Measurements from ENCODE around the gene ZNF679.
"Not testable (repeated sequence)": the region's sequence is repeated elsewhere in the genome, so short reads cannot be mapped to it uniquely, and the experiment has no call there.

Gene ZNF679

DNA sequence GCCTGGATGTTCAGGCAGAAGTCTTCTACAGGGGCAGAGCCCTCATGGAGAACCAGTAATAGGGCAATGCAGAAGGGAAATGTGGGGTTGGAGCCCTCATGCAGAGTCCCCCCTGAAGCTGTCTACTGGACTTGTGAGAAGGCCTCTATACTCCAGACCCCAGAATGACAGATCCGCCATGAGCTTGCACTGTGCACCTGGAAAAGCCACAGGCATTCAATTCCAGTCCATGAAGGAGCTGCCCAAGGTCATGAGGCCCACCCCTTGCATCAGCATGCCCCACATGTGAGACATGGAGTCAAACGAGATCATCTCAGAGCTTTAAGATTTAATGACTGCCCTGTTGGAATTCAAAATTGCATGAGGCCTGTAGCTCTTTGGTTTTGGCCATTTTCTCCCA, 4.9 kb upstream of the ZNF679 start:
- Mint-ChIP-seq H3K36me3 (ENCODE audit: low read depth) (peaks cover 5% of the 10 kb centered on the region), H3K4me1 (no peaks in the 10 kb centered on the region), H3K9me3 (peaks cover 93% of the 10 kb centered on the region), H3K4me3 (no peak overlapping the region), H3K27me3 (ENCODE audit: low read depth, poor library complexity) (peaks cover 2% of the 10 kb centered on the region), H3K27ac (no peak overlapping the region)
- TF ChIP-seq, protein P1, sequence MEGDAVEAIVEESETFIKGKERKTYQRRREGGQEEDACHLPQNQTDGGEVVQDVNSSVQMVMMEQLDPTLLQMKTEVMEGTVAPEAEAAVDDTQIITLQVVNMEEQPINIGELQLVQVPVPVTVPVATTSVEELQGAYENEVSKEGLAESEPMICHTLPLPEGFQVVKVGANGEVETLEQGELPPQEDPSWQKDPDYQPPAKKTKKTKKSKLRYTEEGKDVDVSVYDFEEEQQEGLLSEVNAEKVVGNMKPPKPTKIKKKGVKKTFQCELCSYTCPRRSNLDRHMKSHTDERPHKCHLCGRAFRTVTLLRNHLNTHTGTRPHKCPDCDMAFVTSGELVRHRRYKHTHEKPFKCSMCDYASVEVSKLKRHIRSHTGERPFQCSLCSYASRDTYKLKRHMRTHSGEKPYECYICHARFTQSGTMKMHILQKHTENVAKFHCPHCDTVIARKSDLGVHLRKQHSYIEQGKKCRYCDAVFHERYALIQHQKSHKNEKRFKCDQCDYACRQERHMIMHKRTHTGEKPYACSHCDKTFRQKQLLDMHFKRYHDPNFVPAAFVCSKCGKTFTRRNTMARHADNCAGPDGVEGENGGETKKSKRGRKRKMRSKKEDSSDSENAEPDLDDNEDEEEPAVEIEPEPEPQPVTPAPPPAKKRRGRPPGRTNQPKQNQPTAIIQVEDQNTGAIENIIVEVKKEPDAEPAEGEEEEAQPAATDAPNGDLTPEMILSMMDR (IDR thresholded peaks at IDR 0.05): no peak
- DNase-seq: no peak

DNA sequence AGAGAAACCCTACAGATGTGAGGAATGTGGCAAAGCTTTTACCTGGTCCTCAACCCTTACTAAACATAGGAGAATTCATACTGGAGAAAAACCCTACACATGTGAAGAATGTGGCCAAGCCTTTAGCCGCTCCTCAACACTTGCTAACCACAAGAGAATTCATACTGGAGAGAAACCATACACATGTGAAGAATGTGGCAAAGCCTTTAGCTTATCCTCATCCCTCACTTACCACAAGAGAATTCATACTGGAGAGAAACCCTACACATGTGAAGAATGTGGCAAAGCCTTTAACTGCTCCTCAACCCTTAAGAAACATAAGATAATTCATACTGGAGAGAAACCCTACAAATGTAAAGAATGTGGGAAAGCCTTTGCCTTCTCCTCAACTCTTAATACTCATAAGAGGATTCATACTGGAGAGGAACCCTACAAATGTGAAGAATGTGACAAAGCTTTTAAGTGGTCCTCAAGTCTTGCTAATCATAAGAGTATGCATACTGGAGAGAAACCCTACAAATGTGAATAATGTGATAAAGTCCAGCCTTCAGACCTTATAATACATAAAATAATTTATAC, 38.2 kb downstream of the ZNF679 start:
- H3K36me3 Mint-ChIP-seq (ENCODE audit: low read depth): no peaks in the 10 kb centered on the region
- no peak overlapping the region for H3K4me3 Mint-ChIP-seq

DNA sequence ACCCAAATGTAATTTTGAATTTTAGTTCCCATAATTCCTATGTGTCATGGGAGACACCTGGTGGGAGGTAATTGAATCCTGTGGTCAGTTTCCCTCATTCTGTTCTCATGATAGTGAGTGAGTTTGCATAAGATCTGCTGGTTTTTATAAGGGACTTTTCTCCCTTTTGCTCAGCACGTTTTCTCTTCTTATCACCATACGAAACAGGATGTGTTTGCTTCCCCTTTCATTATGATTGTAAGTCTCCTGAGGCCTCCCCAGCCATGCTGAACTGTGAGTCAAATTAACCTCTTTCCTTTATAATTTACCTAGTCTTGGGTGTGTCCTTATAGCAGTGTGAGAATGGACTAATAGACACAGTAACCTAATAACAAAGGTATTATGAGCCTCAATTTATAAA, 49.4 kb downstream of the ZNF679 start:
- H3K36me3 Mint-ChIP-seq (ENCODE audit: low read depth): no peaks in the 10 kb centered on the region
- no peaks in the 10 kb centered on the region for H3K27me3 Mint-ChIP-seq (ENCODE audit: low read depth, poor library complexity)
- no peak for DNase-seq
- H3K27ac Mint-ChIP-seq: no peak overlapping the region
- peaks cover 66% of the 10 kb centered on the region for H3K9me3 Mint-ChIP-seq
- no peaks in the 10 kb centered on the region for H3K4me1 Mint-ChIP-seq
- TF ChIP-seq, protein P1 (IDR thresholded peaks at IDR 0.05): no peak
- H3K4me3 Mint-ChIP-seq: no peak overlapping the region

More for the DNA sequence above, 38.2 kb downstream of the ZNF679 start:
- Mint-ChIP-seq H3K27me3 (ENCODE audit: low read depth, poor library complexity) (no peaks in the 10 kb centered on the region), H3K27ac (no peak overlapping the region), H3K9me3 (peaks cover 76% of the 10 kb centered on the region), H3K4me1 (no peaks in the 10 kb centered on the region)
- TF ChIP-seq, protein P1 (IDR thresholded peaks at IDR 0.05): no peak
- DNase-seq: no peak

DNA sequence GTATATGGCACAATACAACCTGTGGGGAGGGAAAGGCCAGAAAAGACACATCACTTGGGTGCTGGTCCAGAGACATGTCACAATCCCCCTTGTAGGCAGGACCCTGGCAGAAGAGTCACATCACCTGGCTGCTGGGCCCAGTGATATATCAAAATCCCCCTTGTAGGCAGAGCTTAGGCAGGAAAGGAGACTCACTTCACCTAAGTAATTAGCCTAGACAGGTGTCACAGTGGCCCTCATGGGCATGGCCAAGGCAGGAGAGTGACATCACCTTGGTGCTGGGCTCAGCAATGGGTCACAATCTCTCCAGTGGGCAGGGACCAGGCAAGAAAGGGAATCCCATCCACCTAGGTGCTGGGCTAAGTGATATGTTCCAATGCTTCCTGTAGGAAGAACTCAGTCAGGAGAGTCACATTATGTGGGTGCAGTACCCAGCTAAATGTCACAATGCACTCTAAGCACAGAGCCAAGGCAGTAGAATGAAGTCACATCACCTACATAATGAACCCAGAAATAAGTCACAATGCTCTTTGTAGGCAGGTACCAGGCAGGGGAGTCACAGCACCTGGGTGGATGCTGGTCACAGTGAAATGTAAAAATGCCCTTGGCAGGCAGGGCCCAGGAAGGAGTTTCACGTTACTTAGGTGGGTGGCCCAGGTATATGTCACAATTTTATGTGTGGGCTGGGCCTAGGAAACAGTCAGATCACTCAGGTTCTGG, 66.6 kb downstream of the ZNF679 start:
- Mint-ChIP-seq H3K27ac (no peak overlapping the region), H3K4me3 (no peak overlapping the region), H3K9me3 (peaks cover 93% of the 10 kb centered on the region), H3K27me3 (ENCODE audit: low read depth, poor library complexity) (no peaks in the 10 kb centered on the region), H3K36me3 (ENCODE audit: low read depth) (no peaks in the 10 kb centered on the region), H3K4me1 (no peaks in the 10 kb centered on the region)
- no peak for DNase-seq
- TF ChIP-seq, protein P1 (IDR thresholded peaks at IDR 0.05): no peak

DNA sequence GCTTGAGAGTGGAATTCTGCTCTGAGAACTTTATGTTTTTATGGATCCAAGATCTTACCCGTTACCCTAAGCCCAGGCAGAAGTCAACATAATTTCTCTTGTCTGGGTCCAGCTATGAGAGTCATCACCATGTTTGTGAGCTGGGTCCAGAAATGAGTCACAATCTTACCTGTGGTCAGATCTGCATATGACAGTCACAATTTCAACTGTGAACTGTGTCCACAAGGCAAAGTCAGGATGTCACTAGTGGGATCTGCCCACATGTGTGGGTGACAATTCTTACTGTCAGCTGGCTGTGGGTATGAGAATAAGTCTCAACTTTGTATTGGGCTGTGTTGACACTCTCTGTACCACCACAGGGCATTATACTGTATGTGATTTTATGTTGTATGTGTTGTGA, 69.1 kb downstream of the ZNF679 start:
- not testable (repeated sequence) for H3K27ac Mint-ChIP-seq; H3K27me3 Mint-ChIP-seq (ENCODE audit: low read depth, poor library complexity); H3K36me3 Mint-ChIP-seq (ENCODE audit: low read depth); H3K4me3 Mint-ChIP-seq; H3K4me1 Mint-ChIP-seq; DNase-seq
- H3K9me3 Mint-ChIP-seq: peaks cover 94% of the 10 kb centered on the region

DNA sequence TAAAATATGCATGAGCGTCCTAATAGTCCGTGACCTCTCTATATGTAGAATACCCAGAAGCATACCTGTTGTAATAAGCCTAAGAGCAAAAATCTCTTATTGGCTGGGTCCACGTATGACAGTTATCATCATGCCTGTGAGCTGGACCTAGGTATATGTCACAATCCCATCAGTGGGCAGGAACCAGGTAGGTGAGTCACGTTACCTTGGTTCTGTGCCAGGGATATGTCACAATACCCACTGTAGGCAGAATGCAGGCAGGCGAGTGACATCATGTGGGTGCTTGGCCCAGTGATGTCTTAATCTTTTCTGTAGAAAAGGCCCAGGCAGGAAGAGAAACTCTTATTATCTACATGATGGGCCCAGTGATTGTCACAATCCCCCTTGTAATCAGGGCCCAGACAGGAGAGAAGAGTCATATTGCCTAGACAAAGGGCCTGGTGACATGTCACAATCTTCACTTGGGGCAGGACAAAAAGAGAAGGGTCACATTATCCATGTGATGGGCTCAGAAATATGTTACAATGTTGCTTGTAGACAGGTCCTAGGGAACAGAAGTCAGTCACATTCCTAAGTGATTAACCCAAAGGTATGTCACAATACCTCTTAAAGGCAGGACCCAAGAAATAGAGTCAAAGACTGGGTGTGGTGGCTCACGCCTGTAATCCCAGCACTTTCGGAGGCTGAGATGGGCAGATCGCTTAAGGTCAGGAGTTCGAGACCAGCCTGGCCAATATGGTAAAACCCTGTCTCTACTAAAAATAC, 72.5 kb downstream of the ZNF679 start:
- peaks cover 95% of the 10 kb centered on the region for H3K9me3 Mint-ChIP-seq
- H3K27me3 Mint-ChIP-seq (ENCODE audit: low read depth, poor library complexity): no peaks in the 10 kb centered on the region
- no peaks in the 10 kb centered on the region for H3K36me3 Mint-ChIP-seq (ENCODE audit: low read depth)
- TF ChIP-seq, protein P1 (IDR thresholded peaks at IDR 0.05): no peak
- DNase-seq: no peak
- H3K4me3 Mint-ChIP-seq: no peak overlapping the region
- H3K4me1 Mint-ChIP-seq: no peaks in the 10 kb centered on the region
- H3K27ac Mint-ChIP-seq: no peak overlapping the region

Data from nephron progenitor cell (in vitro differentiated cells).